Measurements from ENCODE around the gene GLS2. TPM values are rescaled to one million over a fixed set of nuclear protein-coding genes. Genes with fewer than 3 reads are reported as not detected.
"Not testable (repeated sequence)": the region's sequence is repeated elsewhere in the genome, so short reads cannot be mapped to it uniquely, and the experiment has no call there.

GLS2 gene
- total and polyA plus RNA-seq, 2 experiments from 2014 or later, result 1.2 to 1.4 TPM

- Histone ChIP-seq H3K4me3 (no peak overlapping the region), H3K36me3 (no peaks in the 10 kb centered on the region), H3K27me3 (no peaks in the 10 kb centered on the region), H3K4me1 (ENCODE audit: low read depth) (no peaks in the 10 kb centered on the region), H3K27ac (no peak overlapping the region), H3K9me3 (ENCODE audit: low read depth) (no peaks in the 10 kb centered on the region)
- DNase-seq (ENCODE audit: low read depth in 1 of 2, low spot score in 1 of 2), result no peak
- TF ChIP-seq, protein P1, sequence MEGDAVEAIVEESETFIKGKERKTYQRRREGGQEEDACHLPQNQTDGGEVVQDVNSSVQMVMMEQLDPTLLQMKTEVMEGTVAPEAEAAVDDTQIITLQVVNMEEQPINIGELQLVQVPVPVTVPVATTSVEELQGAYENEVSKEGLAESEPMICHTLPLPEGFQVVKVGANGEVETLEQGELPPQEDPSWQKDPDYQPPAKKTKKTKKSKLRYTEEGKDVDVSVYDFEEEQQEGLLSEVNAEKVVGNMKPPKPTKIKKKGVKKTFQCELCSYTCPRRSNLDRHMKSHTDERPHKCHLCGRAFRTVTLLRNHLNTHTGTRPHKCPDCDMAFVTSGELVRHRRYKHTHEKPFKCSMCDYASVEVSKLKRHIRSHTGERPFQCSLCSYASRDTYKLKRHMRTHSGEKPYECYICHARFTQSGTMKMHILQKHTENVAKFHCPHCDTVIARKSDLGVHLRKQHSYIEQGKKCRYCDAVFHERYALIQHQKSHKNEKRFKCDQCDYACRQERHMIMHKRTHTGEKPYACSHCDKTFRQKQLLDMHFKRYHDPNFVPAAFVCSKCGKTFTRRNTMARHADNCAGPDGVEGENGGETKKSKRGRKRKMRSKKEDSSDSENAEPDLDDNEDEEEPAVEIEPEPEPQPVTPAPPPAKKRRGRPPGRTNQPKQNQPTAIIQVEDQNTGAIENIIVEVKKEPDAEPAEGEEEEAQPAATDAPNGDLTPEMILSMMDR (IDR thresholded peaks at IDR 0.05; ENCODE audit: low read depth, low read length), result no peak
Observed at GRCh38 chr12:56451147-56451546, 36.8 kb downstream of the GLS2 start.

DNA sequence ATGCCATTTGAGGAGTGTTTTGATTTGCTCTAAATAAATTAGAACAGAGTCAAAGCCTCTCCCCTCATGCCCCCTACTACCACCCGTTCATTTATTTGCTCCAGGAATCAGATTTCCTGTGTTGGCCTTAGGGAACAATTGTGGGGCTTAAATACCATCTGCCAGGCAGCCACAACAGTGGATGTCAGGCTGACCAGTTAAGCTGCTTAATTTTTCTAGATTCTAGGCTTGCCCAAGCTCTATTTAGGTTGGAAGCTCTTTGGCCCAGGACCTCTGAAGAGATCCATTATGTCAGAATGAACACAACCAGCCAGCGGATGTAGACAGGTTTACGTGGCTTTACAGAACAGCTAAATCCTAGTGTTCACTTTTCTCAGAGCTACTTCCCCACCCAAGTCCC lies 37.7 kb downstream of the GLS2 start:
- no peak for DNase-seq (ENCODE audit: low read depth in 1 of 2, low spot score in 1 of 2)
- Histone ChIP-seq H3K27ac (no peak overlapping the region), H3K36me3 (no peaks in the 10 kb centered on the region), H3K4me3 (no peak overlapping the region), H3K4me1 (ENCODE audit: low read depth) (no peaks in the 10 kb centered on the region), H3K27me3 (no peaks in the 10 kb centered on the region), H3K9me3 (ENCODE audit: low read depth) (no peaks in the 10 kb centered on the region)
- TF ChIP-seq, protein P1 (IDR thresholded peaks at IDR 0.05; ENCODE audit: low read depth, low read length), result no peak

GRCh38 chr12:56449622-56449984 lies 38.4 kb downstream of the GLS2 start:
- H3K27ac ChIP-seq, result peak overlapping the region; percentile 77

GRCh38 chr12:56448860-56449621 lies 38.9 kb downstream of the GLS2 start, which contains the start of gene TIMELESS:
TSS of gene TIMELESS (minus strand) at chr12:56449426. CDS start at chr12:56434170, 15,256 bp downstream.
- H3K27ac ChIP-seq, result peak within 1 kb of the TSS; percentile 77
- DNase-seq (ENCODE audit: low read depth in 1 of 2, low spot score in 1 of 2), result peak; percentile 91 to 92
- no peaks in the 10 kb centered on the region for H3K4me1 ChIP-seq (ENCODE audit: low read depth)
- H3K4me3 ChIP-seq, result peak within 1 kb of the TSS; percentile 50
- H3K36me3 ChIP-seq, result no peaks in the 10 kb centered on the region
- TF ChIP-seq, protein P1 (IDR thresholded peaks at IDR 0.05; ENCODE audit: low read depth, low read length), result peak; percentile 3
- no peaks in the 10 kb centered on the region for H3K9me3 ChIP-seq (ENCODE audit: low read depth)
- H3K27me3 ChIP-seq, result no peaks in the 10 kb centered on the region

More at GRCh38 chr12:56449622-56449984, 38.4 kb downstream of the GLS2 start:
- no peak for DNase-seq (ENCODE audit: low read depth in 1 of 2, low spot score in 1 of 2)
- Histone ChIP-seq H3K4me3 (peak overlapping the region; percentile 50), H3K36me3 (no peaks in the 10 kb centered on the region), H3K27me3 (no peaks in the 10 kb centered on the region), H3K4me1 (ENCODE audit: low read depth) (no peaks in the 10 kb centered on the region), H3K9me3 (ENCODE audit: low read depth) (no peaks in the 10 kb centered on the region)
- TF ChIP-seq, protein P1 (IDR thresholded peaks at IDR 0.05; ENCODE audit: low read depth, low read length), result no peak

DNA sequence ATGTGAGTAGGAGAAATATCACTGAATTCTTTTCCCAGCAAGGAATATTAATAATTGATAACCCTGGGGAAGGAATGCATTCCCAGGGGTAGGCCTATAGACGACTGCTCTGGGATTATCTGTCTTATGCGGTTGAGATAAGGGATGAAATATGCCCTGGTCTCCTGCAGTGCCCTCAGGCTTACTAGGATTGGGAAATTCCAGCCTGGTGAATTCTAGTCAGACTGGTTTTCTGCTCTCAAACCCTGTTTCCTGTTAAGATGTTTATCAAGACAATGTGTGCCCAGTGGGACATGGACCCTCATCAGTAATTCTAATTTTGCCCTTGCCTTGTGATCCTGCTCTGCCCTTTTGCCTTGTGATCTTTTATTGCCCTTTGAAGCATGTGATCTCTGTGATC lies 44.8 kb downstream of the GLS2 start:
- not testable (repeated sequence) for H3K27ac ChIP-seq; H3K36me3 ChIP-seq; H3K27me3 ChIP-seq; H3K4me3 ChIP-seq; DNase-seq (ENCODE audit: low read depth in 1 of 2, low spot score in 1 of 2); H3K9me3 ChIP-seq (ENCODE audit: low read depth); H3K4me1 ChIP-seq (ENCODE audit: low read depth)

DNA sequence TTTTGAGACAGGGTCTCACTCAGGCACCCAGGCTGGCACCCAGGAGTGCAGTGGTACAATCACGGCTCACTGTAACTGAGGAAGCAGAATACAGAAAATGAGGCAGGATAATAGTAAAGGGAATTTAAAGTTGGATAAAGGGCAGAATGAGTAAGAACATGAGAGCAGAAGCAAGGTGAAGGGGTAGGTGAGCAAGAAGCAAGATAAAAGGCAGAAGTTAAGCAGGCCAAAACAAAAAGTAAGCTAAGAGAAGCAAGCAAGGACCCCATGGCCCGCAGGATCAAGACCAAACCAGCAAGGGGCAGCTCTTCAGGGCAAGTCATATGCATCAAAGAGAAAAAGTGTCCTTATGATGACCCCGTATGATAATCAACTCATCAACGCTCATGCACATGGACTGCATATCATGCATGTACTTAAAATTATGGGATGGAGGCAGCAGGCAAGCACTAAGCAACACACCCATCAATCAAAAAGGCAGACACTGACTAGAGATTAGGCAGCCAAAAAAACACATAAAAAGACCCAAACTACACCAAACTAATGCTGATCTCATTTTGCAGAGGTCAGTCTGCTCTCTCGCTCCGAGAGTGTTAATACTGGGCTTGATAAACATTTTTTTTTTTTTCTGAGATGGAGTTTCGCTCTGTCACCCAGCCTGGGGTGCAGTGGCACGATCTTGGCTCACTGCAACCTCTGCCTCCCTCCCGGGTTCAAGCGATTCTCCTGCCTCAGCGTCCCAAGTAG lies 50.4 kb downstream of the GLS2 start:
- TF ChIP-seq, protein P1 (IDR thresholded peaks at IDR 0.05; ENCODE audit: low read depth, low read length), result no peak
- H3K9me3 ChIP-seq (ENCODE audit: low read depth), result no peaks in the 10 kb centered on the region
- no peak for DNase-seq (ENCODE audit: low read depth in 1 of 2, low spot score in 1 of 2)
- no peaks in the 10 kb centered on the region for H3K36me3 ChIP-seq
- no peaks in the 10 kb centered on the region for H3K27me3 ChIP-seq
- H3K27ac ChIP-seq, result no peak overlapping the region
- no peak overlapping the region for H3K4me3 ChIP-seq
- no peaks in the 10 kb centered on the region for H3K4me1 ChIP-seq (ENCODE audit: low read depth)
